IMR-90 (cell line): ENCODE measurements around the gene SDCCAG8. TPM values are rescaled to one million over a fixed set of nuclear protein-coding genes. Genes with fewer than 3 reads are reported as not detected.

Experiments
- ATAC-seq: fragments of 200-7000 bp; cut with Tn5 transposase; 2 replicates; pipeline ENCODE4 v1.9.1; 2020; ENCODE audit warnings: low read depth, mild to moderate bottlenecking, moderate library complexity
- BruUV-seq: library from RNA; stranded (reverse); fragments of 400-500 nt; replicated peaks from 2 replicates; lab custom pipeline; 2021; lab: Mats Ljungman, UMichigan
- CTCF ChIA-PET: fragments of 300-600 bp; formaldehyde crosslinking; extraction: SDS; loops from one replicate; lab custom pipeline; 2021; ENCODE audit warnings: antibody characterized with exemption; lab: Yijun Ruan, JAX
- POLR2A ChIA-PET: fragments of 300-600 bp; sonication (Branson Sonifier 250); formaldehyde crosslinking; loops from one replicate; lab custom pipeline; 2022; ENCODE audit warnings: antibody characterized with exemption; ENCODE audit not compliant: unreplicated experiment; lab: Charles Lee
- DNase-seq: peaks from one replicate; pipeline ENCODE4 v3.0.0; 2013
- H2AFZ ChIP-seq: replicated peaks from 2 replicates; pipeline ENCODE3; 2013; ENCODE audit warnings: low read length, mild to moderate bottlenecking; ENCODE audit not compliant: poor library complexity
- H2AK5ac ChIP-seq: 2 replicates; pipeline ENCODE4 v1.6.1; 2013; ENCODE audit warnings: low read depth, low read length, inconsistent platforms
- H2AK9ac ChIP-seq: replicated peaks from 2 replicates; pipeline ENCODE3; 2013; ENCODE audit warnings: mild to moderate bottlenecking, low read depth, low read length, moderate library complexity; ENCODE audit not compliant: poor library complexity
- H2BK120ac ChIP-seq: 2 replicates; pipeline ENCODE4 v1.6.1; 2013; ENCODE audit warnings: low read depth, low read length, inconsistent platforms
- H2BK15ac ChIP-seq: 3 replicates; pipeline ENCODE4 v1.6.1; 2013; ENCODE audit warnings: low read depth, low read length, inconsistent platforms
- H2BK20ac ChIP-seq: 2 replicates; pipeline ENCODE4 v1.6.1; 2013; ENCODE audit warnings: low read depth, mild to moderate bottlenecking, inconsistent platforms, low read length, moderate library complexity
- H2BK5ac ChIP-seq: 2 replicates; pipeline ENCODE4 v1.6.1; 2013; ENCODE audit warnings: mild to moderate bottlenecking, low read depth, low read length, inconsistent platforms; ENCODE audit not compliant: poor library complexity, severe bottlenecking
- H3K14ac ChIP-seq: replicated peaks from 2 replicates; pipeline ENCODE4 v1.6.1; 2013; ENCODE audit warnings: low read depth, low read length, inconsistent platforms
- H3K18ac ChIP-seq: 2 replicates; pipeline ENCODE4 v1.6.1; 2013; ENCODE audit warnings: low read depth, low read length, control low read depth
- H3K23ac ChIP-seq: 2 replicates; pipeline ENCODE4 v1.6.1; 2013; ENCODE audit warnings: low read depth, low read length, inconsistent platforms
- H3K27ac ChIP-seq: 2 replicates; pipeline ENCODE4 v1.5.1; 2013; ENCODE audit warnings: mild to moderate bottlenecking, control low read depth, low read length; ENCODE audit not compliant: insufficient read depth
- H3K27me3 ChIP-seq: 2 replicates; pipeline ENCODE4 v1.6.1; 2013; ENCODE audit warnings: low read length; ENCODE audit not compliant: control insufficient read depth, insufficient read depth
- H3K36me3 ChIP-seq: 2 replicates; pipeline ENCODE4 v1.6.1; 2013; ENCODE audit warnings: low read length, mixed read lengths; ENCODE audit not compliant: control insufficient read depth, insufficient read depth
- H3K4ac ChIP-seq: 2 replicates; pipeline ENCODE4 v1.6.1; 2013; ENCODE audit warnings: low read depth, low read length, inconsistent platforms
- H3K4me1 ChIP-seq: 2 replicates; pipeline ENCODE4 v1.6.1; 2013; ENCODE audit warnings: low read length, mixed read lengths; ENCODE audit not compliant: control insufficient read depth, insufficient read depth
- H3K4me2 ChIP-seq: 2 replicates; pipeline ENCODE4 v1.6.1; 2013; ENCODE audit warnings: low read depth, mild to moderate bottlenecking, control low read depth, low read length, moderate library complexity
- H3K4me3 ChIP-seq: 2 replicates; pipeline ENCODE4 v1.5.1; 2013; ENCODE audit warnings: low read depth, mild to moderate bottlenecking, control low read depth, low read length, moderate library complexity; ENCODE audit not compliant: insufficient read depth
- H3K56ac ChIP-seq: 2 replicates; pipeline ENCODE4 v1.6.1; 2013; ENCODE audit warnings: low read length, inconsistent platforms; ENCODE audit not compliant: insufficient read depth; ENCODE audit errors: extremely low read depth
- H3K79me1 ChIP-seq, 2 experiments: 2 replicates each; pipeline ENCODE4 v1.6.1; 2013; ENCODE audit warnings: low read length in 2 of 2, inconsistent platforms in 1 of 2, low read depth in 1 of 2
- H3K9ac ChIP-seq: 2 replicates; pipeline ENCODE4 v1.6.1; 2013; ENCODE audit warnings: low read depth, low read length, control low read depth
- H3K9me1 ChIP-seq: 2 replicates; pipeline ENCODE4 v1.6.1; 2013; ENCODE audit warnings: low read length, inconsistent platforms; ENCODE audit not compliant: insufficient read depth
- H3K9me3 ChIP-seq: 2 replicates; pipeline ENCODE4 v1.6.1; 2013; ENCODE audit warnings: low read length; ENCODE audit not compliant: control insufficient read depth, insufficient read depth
- H4K20me1 ChIP-seq: 2 replicates; pipeline ENCODE4 v1.6.1; 2013; ENCODE audit warnings: low read length, inconsistent platforms; ENCODE audit not compliant: insufficient read depth
- H4K5ac ChIP-seq: 2 replicates; pipeline ENCODE4 v1.6.1; 2013; ENCODE audit warnings: mild to moderate bottlenecking, low read depth, low read length, control low read depth
- H4K8ac ChIP-seq, 2 experiments: 2 replicates each; pipeline ENCODE4 v1.6.1; 2013; ENCODE audit warnings: low read depth in 2 of 2, low read length in 2 of 2, control low read depth in 1 of 2, inconsistent platforms in 1 of 2
- H4K91ac ChIP-seq: 2 replicates; pipeline ENCODE4 v1.6.1; 2013; ENCODE audit warnings: low read depth, low read length, inconsistent platforms; ENCODE audit not compliant: insufficient read depth
- BHLHE40 ChIP-seq: fragments of 150-350 bp; IDR thresholded peaks from 2 replicates; pipeline ENCODE4 v1.6.1; 2016; ENCODE audit warnings: mild to moderate bottlenecking, low read depth, low read length
- CEBPB ChIP-seq: IDR thresholded peaks from 2 replicates; pipeline ENCODE4 v1.6.1; 2012; ENCODE audit warnings: low read depth, low read length, improper control_type of control experiment
- CHD1 ChIP-seq: IDR thresholded peaks from 2 replicates; pipeline ENCODE4 v1.6.1; 2012; ENCODE audit warnings: low read depth, low read length, improper control_type of control experiment
- CTCF ChIP-seq: conservative IDR thresholded peaks from 2 replicates; pipeline ENCODE4 v1.5.1; 2012; ENCODE audit warnings: mild to moderate bottlenecking, low read depth, low read length, improper control_type of control experiment
- MAFK ChIP-seq: IDR thresholded peaks from 2 replicates; pipeline ENCODE4 v1.6.1; 2012; ENCODE audit warnings: low read depth, low read length, improper control_type of control experiment
- MAZ ChIP-seq: IDR thresholded peaks from 2 replicates; pipeline ENCODE4 v1.6.1; 2012; ENCODE audit warnings: low read depth, mild to moderate bottlenecking, low read length, improper control_type of control experiment, moderate library complexity, borderline replicate concordance
- NFE2L2 ChIP-seq: fragments of 150-350 bp; IDR thresholded peaks from 2 replicates; pipeline ENCODE4 v1.6.1; 2016; ENCODE audit warnings: low read depth, mild to moderate bottlenecking, low read length
- POLR2A ChIP-seq: IDR thresholded peaks from 2 replicates; pipeline ENCODE4 v1.6.1; 2012; ENCODE audit warnings: mild to moderate bottlenecking, low read depth, low read length
- RCOR1 ChIP-seq: IDR thresholded peaks from 2 replicates; pipeline ENCODE4 v1.6.1; 2012; ENCODE audit warnings: mild to moderate bottlenecking, low read length, improper control_type of control experiment; ENCODE audit not compliant: insufficient replicate concordance
- SMC3 ChIP-seq: fragments of 150-350 bp; IDR thresholded peaks from 2 replicates; pipeline ENCODE4 v1.6.1; 2016; ENCODE audit warnings: low read depth, mild to moderate bottlenecking, antibody characterized with exemption, low read length, moderate library complexity
- WGBS, 2 experiments: methylation state at CpG; one replicate each; pipeline versions ENCODE4 v1.1.5 to v1.1.7; 2013; ENCODE audit warnings: missing lambda C conversion rate in 2 of 2; ENCODE audit not compliant: insufficient read length in 1 of 2; ENCODE audit errors: extremely low coverage in 2 of 2; 5-methylcytosine and 5-hydroxymethylcytosine counted together
- dilution Hi-C: fragments of 300-500 bp; cut with HindIII; formaldehyde crosslinking; loops from one replicate; pipeline ENCODE4 v1.14.3; 2018; ENCODE audit warnings: low sequenced_read_pairs; ENCODE audit not compliant: unreplicated experiment
- in situ Hi-C: fragments of 300-500 bp; cut with MboI; formaldehyde crosslinking; loops from 3 replicates; pipeline ENCODE4 v1.14.3; 2019; ENCODE audit warnings: low sequenced_read_pairs, inconsistent platforms, mixed read lengths
- intact Hi-C: fragments of 100-400 bp; cut with micrococcal nuclease; formaldehyde crosslinking; loops from 2 replicates; pipeline ENCODE4 v1.10.0; 2022
- polyA plus RNA-seq, 3 experiments: library from polyadenylated mRNA; depleted of rRNA; stranded (reverse); fragments of >200 nt; gene quantifications; 2 replicates each; pipeline ENCODE4 v1.2.3, GENCODE V29; 2012; ENCODE audit warnings: low replicate concordance in 1 of 3
- total RNA-seq: library from RNA; depleted of rRNA; stranded (reverse); fragments of >200 nt; gene quantifications from 2 replicates; pipeline ENCODE4 v1.2.3, GENCODE V29; 2012
- TF ChIP-seq, protein P1 (sequence below): fragments of 150-350 bp; IDR thresholded peaks from 2 replicates; pipeline ENCODE4 v1.6.1; 2017; ENCODE audit warnings: mild to moderate bottlenecking, antibody characterized with exemption, low read length, low read depth

SDCCAG8 gene
- total and polyA plus RNA-seq, 2 of the 4 experiments (the other 2 are of a cell fraction), result 25.2 to 46.8 TPM

- BruUV-seq, result no TSS peak
- no peak overlapping the region for H3K4me2 ChIP-seq
- H3K79me1 ChIP-seq, result no peaks in the 10 kb centered on the region
- H3K56ac ChIP-seq, result no peak overlapping the region
- no peaks in the 10 kb centered on the region for H4K20me1 ChIP-seq
- peaks cover 3% of the 10 kb centered on the region; the same call in 1 of the 2 replicates for H3K9me1 ChIP-seq
- H2BK5ac ChIP-seq, result no peak overlapping the region
- ATAC-seq (no peak), DNase-seq (no peak)
- no peaks in the 10 kb centered on the region for H3K27me3 ChIP-seq
- intact Hi-C loops (no loop called here), in situ Hi-C loops (no loop called here), dilution Hi-C loops (no loop called here)
- H3K23ac ChIP-seq, result no peak overlapping the region
- H3K4ac ChIP-seq, result no peak overlapping the region
- H4K91ac ChIP-seq, result no peak overlapping the region
- H2AFZ ChIP-seq, result no peak overlapping the region
- no peak overlapping the region for H4K8ac ChIP-seq
- H3K9ac ChIP-seq, result no peak overlapping the region
- H3K4me1 ChIP-seq, result no peaks in the 10 kb centered on the region
- TF ChIP-seq SMC3, result no peak
- no peak for TF ChIP-seq POLR2A
- TF ChIP-seq CTCF, result no peak
- no peak for TF ChIP-seq BHLHE40
- no peak for TF ChIP-seq NFE2L2
- TF ChIP-seq MAZ, result no peak
- TF ChIP-seq MAFK, result no peak
- no peak for TF ChIP-seq RCOR1
- TF ChIP-seq CHD1, result no peak
- TF ChIP-seq, protein P1, sequence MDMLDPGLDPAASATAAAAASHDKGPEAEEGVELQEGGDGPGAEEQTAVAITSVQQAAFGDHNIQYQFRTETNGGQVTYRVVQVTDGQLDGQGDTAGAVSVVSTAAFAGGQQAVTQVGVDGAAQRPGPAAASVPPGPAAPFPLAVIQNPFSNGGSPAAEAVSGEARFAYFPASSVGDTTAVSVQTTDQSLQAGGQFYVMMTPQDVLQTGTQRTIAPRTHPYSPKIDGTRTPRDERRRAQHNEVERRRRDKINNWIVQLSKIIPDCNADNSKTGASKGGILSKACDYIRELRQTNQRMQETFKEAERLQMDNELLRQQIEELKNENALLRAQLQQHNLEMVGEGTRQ, result no peak
- no peak for TF ChIP-seq CEBPB
- no peak overlapping the region for H2BK120ac ChIP-seq
- no peak overlapping the region for H2AK9ac ChIP-seq
- H3K9me3 ChIP-seq, result no peaks in the 10 kb centered on the region
- H3K27ac ChIP-seq, result no peak overlapping the region
- H3K36me3 ChIP-seq, result no peaks in the 10 kb centered on the region
- no CpG with 5 or more reads among the region's 2 CpGs for WGBS, 2 experiments
- no peak overlapping the region for H4K5ac ChIP-seq
- no peak overlapping the region for H2BK15ac ChIP-seq
- CTCF ChIA-PET, result no interaction called here
- POLR2A ChIA-PET, result no interaction called here
- H2BK20ac ChIP-seq, result no peak overlapping the region
- no peak overlapping the region for H3K4me3 ChIP-seq
- no peak overlapping the region for H3K18ac ChIP-seq
- H2AK5ac ChIP-seq, result no peak overlapping the region
- no peak overlapping the region for H3K14ac ChIP-seq
Observed at GRCh38 chr1:243409284-243409683, 153.4 kb downstream of the SDCCAG8 start.
